A549 (cell line): Measurements from ENCODE around the gene BEND7. TPM values are rescaled to one million over a fixed set of nuclear protein-coding genes. Genes with fewer than 3 reads are reported as not detected.

Experiments
- ATAC-seq, 2 experiments: fragments of 200-7000 bp in 1 of 2; fragments of >200 bp in 1 of 2; cut with Nextera tagmentation in 1 of 2; cut with Tn5 transposase in 1 of 2; 3 replicates each; pipeline versions ENCODE4 v1.8.0 to v1.9.1; 2018 to 2020; ENCODE audit warnings: mild to moderate bottlenecking in 1 of 2, moderate library complexity in 1 of 2
- CTCF ChIA-PET: fragments of 300-600 bp; sonication (Branson Sonifier 250); formaldehyde crosslinking; extraction: SDS; loops from one replicate; lab custom pipeline; 2021; ENCODE audit warnings: antibody characterized with exemption, inconsistent platforms; lab: Yijun Ruan, JAX
- POLR2A ChIA-PET: fragments of 350-600 bp; formaldehyde crosslinking; extraction: SDS; loops from one replicate; lab custom pipeline; 2021; ENCODE audit warnings: antibody characterized with exemption, inconsistent platforms; lab: Yijun Ruan, JAX
- DNase-seq, 2 experiments: peaks; one replicate each; pipeline versions ENCODE4 v3.0.0 to v3.0.0-alpha.2; 2011 to 2016; ENCODE audit warnings: low read depth in 1 of 2, low spot score in 1 of 2
- FAIRE-seq: peaks from 2 replicates; lab custom pipeline; 2011; peaks lifted over from hg19 to GRCh38; lab: Jason Lieb, UNC
- H3K27ac ChIP-seq, 2 experiments: fragments of >200 bp; sonication (Bioruptor Twin); formaldehyde crosslinking; 3 replicates each; pipeline ENCODE4 v1.5.1; 2016 to 2017
- H3K4me1 ChIP-seq: fragments of >200 bp; sonication (Bioruptor Twin); formaldehyde crosslinking; 3 replicates; pipeline ENCODE4 v1.6.1; 2016
- H3K4me2 ChIP-seq: fragments of >200 bp; sonication (Bioruptor Twin); formaldehyde crosslinking; 3 replicates; pipeline ENCODE4 v1.6.1; 2016
- H3K4me3 ChIP-seq: fragments of >200 bp; sonication (Bioruptor Twin); formaldehyde crosslinking; 3 replicates; pipeline ENCODE4 v1.5.1; 2016
- H3K9me3 ChIP-seq: fragments of >200 bp; sonication (Bioruptor Twin); formaldehyde crosslinking; 3 replicates; pipeline ENCODE4 v1.6.1; 2016
- BHLHE40 ChIP-seq: IDR thresholded peaks from 2 replicates; pipeline ENCODE4 v1.6.1; 2012; ENCODE audit warnings: low read depth, low read length, inconsistent platforms
- CBX2 ChIP-seq: fragments of 200-600 bp; sonication (generic); IDR thresholded peaks from 2 replicates; pipeline ENCODE4 v1.6.1; 2016; ENCODE audit warnings: low read depth, mild to moderate bottlenecking, borderline replicate concordance
- CBX8 ChIP-seq: fragments of 200-600 bp; sonication (generic); IDR thresholded peaks from 2 replicates; pipeline ENCODE4 v1.6.1; 2016
- ESRRA ChIP-seq: fragments of 150-350 bp; IDR thresholded peaks from 2 replicates; pipeline ENCODE4 v1.6.1; 2014; ENCODE audit warnings: mild to moderate bottlenecking, low read length, borderline replicate concordance
- FOXS1 ChIP-seq: fragments of 250-450 bp; sonication (Bioruptor Pico); IDR thresholded peaks from 2 replicates; pipeline ENCODE4 v1.5.0; 2020; ENCODE audit warnings: mild to moderate bottlenecking, moderate library complexity
- HEYL ChIP-seq: fragments of 250-450 bp; sonication (Bioruptor Pico); IDR thresholded peaks from 2 replicates; pipeline ENCODE4 v1.8.0; 2021; ENCODE audit warnings: mild to moderate bottlenecking, moderate library complexity
- HOXA7 ChIP-seq: fragments of 250-450 bp; sonication (Bioruptor Pico); IDR thresholded peaks from 2 replicates; pipeline ENCODE4 v1.5.0; 2020; ENCODE audit warnings: mild to moderate bottlenecking, moderate library complexity
- JUNB ChIP-seq: fragments of >200 bp; sonication (Bioruptor Twin); formaldehyde crosslinking; IDR thresholded peaks from 2 replicates; pipeline ENCODE4 v1.6.1; 2016
- KDM5A ChIP-seq: fragments of 200-600 bp; sonication (generic); IDR thresholded peaks from 2 replicates; pipeline ENCODE4 v1.6.1; 2016; ENCODE audit warnings: antibody characterized with exemption, mild to moderate bottlenecking
- MAFK ChIP-seq: fragments of 450-650 bp; IDR thresholded peaks from 2 replicates; pipeline ENCODE4 v1.6.1; 2014; ENCODE audit not compliant: partially characterized antibody
- MAZ ChIP-seq: fragments of 150-350 bp; IDR thresholded peaks from 2 replicates; pipeline ENCODE4 v1.6.1; 2014; ENCODE audit warnings: antibody characterized with exemption, low read depth, low read length, borderline replicate concordance
- MYC ChIP-seq: IDR thresholded peaks from 2 replicates; pipeline ENCODE4 v1.6.1; 2012; ENCODE audit warnings: mild to moderate bottlenecking, inconsistent platforms, low read length, improper control_type of control experiment, borderline replicate concordance
- NFE2L2 ChIP-seq: fragments of 150-350 bp; conservative IDR thresholded peaks from 2 replicates; pipeline ENCODE4 v1.6.1; 2014; ENCODE audit warnings: low read length
- NR3C1 ChIP-seq: fragments of >200 bp; sonication (Bioruptor Twin); formaldehyde crosslinking; IDR thresholded peaks from 3 replicates; pipeline ENCODE4 v1.6.1; 2017
- RAD21 ChIP-seq, 2 experiments: fragments of >200 bp in 1 of 2; sonication (Bioruptor Twin) in 1 of 2; formaldehyde crosslinking in 1 of 2; IDR thresholded peaks in 1 of 2; conservative IDR thresholded peaks in 1 of 2; 2 replicates in 1 of 2; 3 replicates in 1 of 2; pipeline ENCODE4 v1.6.1; 2012 to 2018; ENCODE audit warnings: inconsistent platforms in 1 of 2
- TFCP2L1 ChIP-seq: fragments of 250-450 bp; sonication (Bioruptor Pico); IDR thresholded peaks from 2 replicates; pipeline ENCODE4 v1.5.0; 2021; ENCODE audit warnings: mild to moderate bottlenecking
- ZC3H11A ChIP-seq: fragments of 450-650 bp; IDR thresholded peaks from 2 replicates; pipeline ENCODE4 v1.6.1; 2014; ENCODE audit warnings: antibody characterized with exemption, mild to moderate bottlenecking
- ZNF302 ChIP-seq: fragments of 250-450 bp; sonication (Bioruptor Pico); IDR thresholded peaks from 2 replicates; pipeline ENCODE4 v1.9.0; 2021; ENCODE audit warnings: inconsistent platforms, mild to moderate bottlenecking, moderate library complexity
- WGBS: methylation state at CpG from one replicate; pipeline ENCODE4 v1.1.6; 2017; ENCODE audit errors: missing lambda C conversion rate; 5-methylcytosine and 5-hydroxymethylcytosine counted together
- polyA plus RNA-seq, 4 experiments: library from polyadenylated mRNA; depleted of rRNA in 3 of 4; stranded (reverse); fragments of >200 nt; fragmentation: RNase III in 1 of 4; extraction: RNeasy Plus Mini Kit Qiagen cat#74134 plus additional on column Dnase treatment in 1 of 4; gene quantifications; 2 replicates in 3 of 4; 3 replicates in 1 of 4; pipeline ENCODE4 v1.2.3, GENCODE V29; 2011 to 2017
- TF ChIP-seq, protein P1 (sequence below): fragments of 250-450 bp; sonication (Bioruptor Pico); IDR thresholded peaks from 2 replicates; pipeline ENCODE4 v1.5.0; 2020; ENCODE audit warnings: low read depth, mild to moderate bottlenecking, moderate library complexity
- TF ChIP-seq, protein P2 (sequence below): fragments of >200 bp; sonication (Bioruptor Twin); formaldehyde crosslinking; IDR thresholded peaks from 3 replicates; pipeline ENCODE4 v1.6.1; 2016
- TF ChIP-seq, protein P3 (sequence below): IDR thresholded peaks from 2 replicates; pipeline ENCODE4 v1.6.1; 2012
- TF ChIP-seq, protein P4 (sequence below): fragments of 150-350 bp; IDR thresholded peaks from 2 replicates; pipeline ENCODE4 v1.6.1; 2014; ENCODE audit warnings: low read depth, mild to moderate bottlenecking, low read length
- TF ChIP-seq, protein P5 (sequence below): fragments of >200 bp; sonication (Bioruptor Twin); formaldehyde crosslinking; IDR thresholded peaks from 3 replicates; pipeline ENCODE4 v1.5.1; 2016
- TF ChIP-seq, protein P6 (sequence below): IDR thresholded peaks from 2 replicates; pipeline ENCODE4 v1.6.1; 2012
- TF ChIP-seq, protein P7 (sequence below): IDR thresholded peaks from 2 replicates; pipeline ENCODE4 v1.6.1; 2012; ENCODE audit warnings: low read depth, borderline replicate concordance
- TF ChIP-seq, protein P8 (sequence below): fragments of 250-450 bp; sonication (Bioruptor Pico); IDR thresholded peaks from 2 replicates; pipeline ENCODE4 v1.5.0; 2021; ENCODE audit warnings: mild to moderate bottlenecking, moderate library complexity, borderline replicate concordance

The BEND7 gene
- polyA plus RNA-seq, 2 of the 4 experiments (the other 2 are of a cell fraction): 7.9 to 12.2 TPM

DNA sequence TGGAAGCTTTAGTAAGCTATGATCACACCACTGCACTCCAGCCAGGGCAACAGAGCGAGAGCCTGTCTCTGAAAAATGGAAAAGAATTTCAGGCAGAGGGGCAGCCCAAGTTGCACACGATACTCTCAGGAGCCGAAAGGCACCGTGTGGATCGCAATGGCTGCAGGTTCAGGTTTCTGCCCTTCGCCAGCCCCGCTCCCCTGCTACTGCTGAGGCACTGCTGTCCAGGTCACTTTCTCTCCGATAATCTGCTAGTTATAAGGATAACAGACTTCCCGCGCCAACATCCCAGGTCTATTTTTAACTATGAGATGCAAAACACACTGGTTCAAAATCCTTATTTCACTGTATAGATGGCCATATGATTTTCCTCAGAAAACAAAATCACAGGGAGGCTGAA is 11.1 kb downstream of the BEND7 start:
- POLR2A ChIA-PET: no interaction called here
- Histone ChIP-seq H3K9me3 (no peaks in the 10 kb centered on the region), H3K27ac (no peak overlapping the region), H3K4me3 (no peak overlapping the region), H3K4me2 (no peak overlapping the region), H3K4me1 (no peaks in the 10 kb centered on the region)
- WGBS: 91% methylated on average over 10 of the region's 10 CpGs
- FAIRE-seq (no peak), ATAC-seq (no peak), DNase-seq (no peak)
- CTCF ChIA-PET: interaction anchor here (1.4 kb wide), 1 partner anchor 19 kb away, joined by 6 read pairs; no protein-coding TSS in a partner anchor
- TF ChIP-seq BHLHE40 (no peak), ESRRA (no peak), TFCP2L1 (CRISPR knock-in tag) (no peak), RAD21 (conservative IDR thresholded peaks at IDR 0.05 in 1 of 2, IDR thresholded peaks at IDR 0.05 in 1 of 2) (no peak), ZC3H11A (no peak), HOXA7 (no peak), HEYL (no peak), NFE2L2 (no peak), MAZ (no peak), FOXS1 (no peak), JUNB (no peak), MAFK (no peak)
- TF ChIP-seq, protein P1, sequence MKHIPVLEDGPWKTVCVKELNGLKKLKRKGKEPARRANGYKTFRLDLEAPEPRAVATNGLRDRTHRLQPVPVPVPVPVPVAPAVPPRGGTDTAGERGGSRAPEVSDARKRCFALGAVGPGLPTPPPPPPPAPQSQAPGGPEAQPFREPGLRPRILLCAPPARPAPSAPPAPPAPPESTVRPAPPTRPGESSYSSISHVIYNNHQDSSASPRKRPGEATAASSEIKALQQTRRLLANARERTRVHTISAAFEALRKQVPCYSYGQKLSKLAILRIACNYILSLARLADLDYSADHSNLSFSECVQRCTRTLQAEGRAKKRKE (CRISPR knock-in tag): no peak
- TF ChIP-seq, protein P2, sequence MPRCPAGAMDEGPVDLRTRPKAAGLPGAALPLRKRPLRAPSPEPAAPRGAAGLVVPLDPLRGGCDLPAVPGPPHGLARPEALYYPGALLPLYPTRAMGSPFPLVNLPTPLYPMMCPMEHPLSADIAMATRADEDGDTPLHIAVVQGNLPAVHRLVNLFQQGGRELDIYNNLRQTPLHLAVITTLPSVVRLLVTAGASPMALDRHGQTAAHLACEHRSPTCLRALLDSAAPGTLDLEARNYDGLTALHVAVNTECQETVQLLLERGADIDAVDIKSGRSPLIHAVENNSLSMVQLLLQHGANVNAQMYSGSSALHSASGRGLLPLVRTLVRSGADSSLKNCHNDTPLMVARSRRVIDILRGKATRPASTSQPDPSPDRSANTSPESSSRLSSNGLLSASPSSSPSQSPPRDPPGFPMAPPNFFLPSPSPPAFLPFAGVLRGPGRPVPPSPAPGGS: no peak
- TF ChIP-seq, protein P3, sequence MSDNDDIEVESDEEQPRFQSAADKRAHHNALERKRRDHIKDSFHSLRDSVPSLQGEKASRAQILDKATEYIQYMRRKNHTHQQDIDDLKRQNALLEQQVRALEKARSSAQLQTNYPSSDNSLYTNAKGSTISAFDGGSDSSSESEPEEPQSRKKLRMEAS: no peak
- TF ChIP-seq, protein P4, sequence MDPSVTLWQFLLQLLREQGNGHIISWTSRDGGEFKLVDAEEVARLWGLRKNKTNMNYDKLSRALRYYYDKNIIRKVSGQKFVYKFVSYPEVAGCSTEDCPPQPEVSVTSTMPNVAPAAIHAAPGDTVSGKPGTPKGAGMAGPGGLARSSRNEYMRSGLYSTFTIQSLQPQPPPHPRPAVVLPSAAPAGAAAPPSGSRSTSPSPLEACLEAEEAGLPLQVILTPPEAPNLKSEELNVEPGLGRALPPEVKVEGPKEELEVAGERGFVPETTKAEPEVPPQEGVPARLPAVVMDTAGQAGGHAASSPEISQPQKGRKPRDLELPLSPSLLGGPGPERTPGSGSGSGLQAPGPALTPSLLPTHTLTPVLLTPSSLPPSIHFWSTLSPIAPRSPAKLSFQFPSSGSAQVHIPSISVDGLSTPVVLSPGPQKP: no peak
- TF ChIP-seq, protein P5, sequence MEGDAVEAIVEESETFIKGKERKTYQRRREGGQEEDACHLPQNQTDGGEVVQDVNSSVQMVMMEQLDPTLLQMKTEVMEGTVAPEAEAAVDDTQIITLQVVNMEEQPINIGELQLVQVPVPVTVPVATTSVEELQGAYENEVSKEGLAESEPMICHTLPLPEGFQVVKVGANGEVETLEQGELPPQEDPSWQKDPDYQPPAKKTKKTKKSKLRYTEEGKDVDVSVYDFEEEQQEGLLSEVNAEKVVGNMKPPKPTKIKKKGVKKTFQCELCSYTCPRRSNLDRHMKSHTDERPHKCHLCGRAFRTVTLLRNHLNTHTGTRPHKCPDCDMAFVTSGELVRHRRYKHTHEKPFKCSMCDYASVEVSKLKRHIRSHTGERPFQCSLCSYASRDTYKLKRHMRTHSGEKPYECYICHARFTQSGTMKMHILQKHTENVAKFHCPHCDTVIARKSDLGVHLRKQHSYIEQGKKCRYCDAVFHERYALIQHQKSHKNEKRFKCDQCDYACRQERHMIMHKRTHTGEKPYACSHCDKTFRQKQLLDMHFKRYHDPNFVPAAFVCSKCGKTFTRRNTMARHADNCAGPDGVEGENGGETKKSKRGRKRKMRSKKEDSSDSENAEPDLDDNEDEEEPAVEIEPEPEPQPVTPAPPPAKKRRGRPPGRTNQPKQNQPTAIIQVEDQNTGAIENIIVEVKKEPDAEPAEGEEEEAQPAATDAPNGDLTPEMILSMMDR: no peak

DNA sequence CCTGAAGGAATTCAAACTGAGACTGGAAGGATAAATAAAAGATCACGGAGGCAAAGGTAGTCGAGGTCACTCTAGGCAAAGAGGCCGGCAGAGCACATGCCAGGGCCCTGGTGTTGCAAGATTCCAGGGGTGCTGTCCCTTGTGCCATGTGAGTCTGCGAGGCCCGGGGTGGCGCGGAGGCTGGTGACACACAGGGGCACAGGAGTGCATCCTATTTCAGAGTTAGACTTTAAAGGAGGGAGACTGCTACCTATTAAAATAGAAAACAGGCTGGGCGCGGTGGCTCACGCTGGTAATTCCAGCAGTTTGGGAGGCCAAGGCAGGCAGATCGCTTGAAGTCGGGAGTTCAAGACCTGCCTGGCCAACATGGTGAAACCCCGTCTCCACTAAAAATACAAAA is 12.6 kb downstream of the BEND7 start:
- TF ChIP-seq NR3C1 (no peak), HOXA7 (no peak), MYC (no peak), BHLHE40 (no peak), KDM5A (no peak), CBX2 (no peak), CBX8 (no peak), ZNF302 (CRISPR knock-in tag) (no peak)
- TF ChIP-seq, protein P6, sequence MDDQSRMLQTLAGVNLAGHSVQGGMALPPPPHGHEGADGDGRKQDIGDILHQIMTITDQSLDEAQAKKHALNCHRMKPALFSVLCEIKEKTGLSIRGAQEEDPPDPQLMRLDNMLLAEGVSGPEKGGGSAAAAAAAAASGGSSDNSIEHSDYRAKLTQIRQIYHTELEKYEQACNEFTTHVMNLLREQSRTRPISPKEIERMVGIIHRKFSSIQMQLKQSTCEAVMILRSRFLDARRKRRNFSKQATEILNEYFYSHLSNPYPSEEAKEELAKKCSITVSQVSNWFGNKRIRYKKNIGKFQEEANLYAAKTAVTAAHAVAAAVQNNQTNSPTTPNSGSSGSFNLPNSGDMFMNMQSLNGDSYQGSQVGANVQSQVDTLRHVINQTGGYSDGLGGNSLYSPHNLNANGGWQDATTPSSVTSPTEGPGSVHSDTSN: no peak
- TF ChIP-seq, protein P7, sequence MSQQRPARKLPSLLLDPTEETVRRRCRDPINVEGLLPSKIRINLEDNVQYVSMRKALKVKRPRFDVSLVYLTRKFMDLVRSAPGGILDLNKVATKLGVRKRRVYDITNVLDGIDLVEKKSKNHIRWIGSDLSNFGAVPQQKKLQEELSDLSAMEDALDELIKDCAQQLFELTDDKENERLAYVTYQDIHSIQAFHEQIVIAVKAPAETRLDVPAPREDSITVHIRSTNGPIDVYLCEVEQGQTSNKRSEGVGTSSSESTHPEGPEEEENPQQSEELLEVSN: no peak
- TF ChIP-seq, protein P8, sequence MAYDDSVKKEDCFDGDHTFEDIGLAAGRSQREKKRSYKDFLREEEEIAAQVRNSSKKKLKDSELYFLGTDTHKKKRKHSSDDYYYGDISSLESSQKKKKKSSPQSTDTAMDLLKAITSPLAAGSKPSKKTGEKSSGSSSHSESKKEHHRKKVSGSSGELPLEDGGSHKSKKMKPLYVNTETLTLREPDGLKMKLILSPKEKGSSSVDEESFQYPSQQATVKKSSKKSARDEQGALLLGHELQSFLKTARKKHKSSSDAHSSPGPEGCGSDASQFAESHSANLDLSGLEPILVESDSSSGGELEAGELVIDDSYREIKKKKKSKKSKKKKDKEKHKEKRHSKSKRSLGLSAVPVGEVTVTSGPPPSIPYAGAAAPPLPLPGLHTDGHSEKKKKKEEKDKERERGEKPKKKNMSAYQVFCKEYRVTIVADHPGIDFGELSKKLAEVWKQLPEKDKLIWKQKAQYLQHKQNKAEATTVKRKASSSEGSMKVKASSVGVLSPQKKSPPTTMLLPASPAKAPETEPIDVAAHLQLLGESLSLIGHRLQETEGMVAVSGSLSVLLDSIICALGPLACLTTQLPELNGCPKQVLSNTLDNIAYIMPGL: no peak

More for the DNA sequence above, 12.6 kb downstream of the BEND7 start:
- no peaks in the 10 kb centered on the region for H3K9me3 ChIP-seq
- no peak for FAIRE-seq
- ChIA-PET POLR2A (no interaction called here), CTCF (no interaction called here)
- H3K4me2 ChIP-seq: no peak overlapping the region
- H3K27ac ChIP-seq: no peak overlapping the region
- no peak for ATAC-seq
- WGBS: 90% methylated on average over 13 of the region's 13 CpGs
- H3K4me1 ChIP-seq: no peaks in the 10 kb centered on the region
- H3K4me3 ChIP-seq: no peak overlapping the region
- no peak for DNase-seq
